AG09309 (cell line): ENCODE data around the gene BLM.

ENCODE experiments used
- DNase-seq: peaks from one replicate; pipeline ENCODE4 v3.0.0-alpha.2; 2010; ENCODE audit warnings: low read depth
- H3K4me3 ChIP-seq: 2 replicates; pipeline ENCODE4 v1.5.1; 2011; ENCODE audit warnings: mild to moderate bottlenecking, low read depth, low read length, moderate library complexity; ENCODE audit not compliant: control insufficient read depth
- TF ChIP-seq, protein P1 (sequence below): IDR thresholded peaks from 2 replicates; pipeline ENCODE4 v1.5.1; 2011; ENCODE audit warnings: mild to moderate bottlenecking, low read depth, low read length, inconsistent platforms; ENCODE audit not compliant: insufficient read depth, control insufficient read depth; ENCODE audit errors: missing control alignments

The BLM gene

DNA sequence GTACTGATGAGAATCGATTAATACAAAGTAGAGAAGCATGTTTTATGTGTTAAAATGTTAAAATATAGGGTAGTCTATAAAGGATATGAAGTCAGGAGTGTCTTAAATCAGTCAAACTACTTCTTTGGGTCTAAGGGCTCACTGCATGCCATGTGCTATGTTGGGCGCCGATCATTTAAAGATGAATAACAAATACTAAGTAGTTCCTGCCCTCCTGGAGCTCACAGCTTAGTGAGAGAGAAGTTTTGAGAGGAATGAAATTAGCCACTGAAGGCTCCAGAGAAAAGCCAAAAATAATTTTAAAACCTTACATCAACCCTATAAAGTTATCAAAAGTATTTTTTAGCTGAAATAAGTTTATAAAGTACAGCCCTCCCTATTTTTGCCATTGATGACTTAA lies 44.5 kb downstream of the BLM start:
- no peak for DNase-seq
- TF ChIP-seq, protein P1, sequence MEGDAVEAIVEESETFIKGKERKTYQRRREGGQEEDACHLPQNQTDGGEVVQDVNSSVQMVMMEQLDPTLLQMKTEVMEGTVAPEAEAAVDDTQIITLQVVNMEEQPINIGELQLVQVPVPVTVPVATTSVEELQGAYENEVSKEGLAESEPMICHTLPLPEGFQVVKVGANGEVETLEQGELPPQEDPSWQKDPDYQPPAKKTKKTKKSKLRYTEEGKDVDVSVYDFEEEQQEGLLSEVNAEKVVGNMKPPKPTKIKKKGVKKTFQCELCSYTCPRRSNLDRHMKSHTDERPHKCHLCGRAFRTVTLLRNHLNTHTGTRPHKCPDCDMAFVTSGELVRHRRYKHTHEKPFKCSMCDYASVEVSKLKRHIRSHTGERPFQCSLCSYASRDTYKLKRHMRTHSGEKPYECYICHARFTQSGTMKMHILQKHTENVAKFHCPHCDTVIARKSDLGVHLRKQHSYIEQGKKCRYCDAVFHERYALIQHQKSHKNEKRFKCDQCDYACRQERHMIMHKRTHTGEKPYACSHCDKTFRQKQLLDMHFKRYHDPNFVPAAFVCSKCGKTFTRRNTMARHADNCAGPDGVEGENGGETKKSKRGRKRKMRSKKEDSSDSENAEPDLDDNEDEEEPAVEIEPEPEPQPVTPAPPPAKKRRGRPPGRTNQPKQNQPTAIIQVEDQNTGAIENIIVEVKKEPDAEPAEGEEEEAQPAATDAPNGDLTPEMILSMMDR = no peak
- H3K4me3 ChIP-seq = no peak overlapping the region

DNA sequence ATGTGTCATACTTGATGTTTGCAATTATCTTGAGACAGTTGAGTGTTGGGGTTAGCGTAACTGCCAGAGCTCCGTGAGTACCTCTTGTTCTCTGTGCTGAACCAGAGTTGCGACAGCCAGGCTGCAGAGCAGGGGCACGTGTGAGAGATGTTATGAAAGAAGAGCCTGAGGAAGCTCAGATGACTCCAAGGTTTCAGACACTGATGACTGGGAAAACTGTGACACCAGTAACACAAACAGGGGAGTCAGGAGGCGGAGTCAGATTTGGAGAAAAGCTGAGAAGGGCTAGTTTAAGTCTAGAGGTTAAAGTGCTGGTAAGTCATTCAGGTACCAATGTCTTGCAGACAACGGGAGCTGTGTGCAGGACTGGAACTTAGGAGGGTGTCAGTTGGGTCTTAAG lies 45.0 kb downstream of the BLM start:
- H3K4me3 ChIP-seq = no peak overlapping the region
- TF ChIP-seq, protein P1 = no peak
- peak; percentile 37 for DNase-seq

DNA sequence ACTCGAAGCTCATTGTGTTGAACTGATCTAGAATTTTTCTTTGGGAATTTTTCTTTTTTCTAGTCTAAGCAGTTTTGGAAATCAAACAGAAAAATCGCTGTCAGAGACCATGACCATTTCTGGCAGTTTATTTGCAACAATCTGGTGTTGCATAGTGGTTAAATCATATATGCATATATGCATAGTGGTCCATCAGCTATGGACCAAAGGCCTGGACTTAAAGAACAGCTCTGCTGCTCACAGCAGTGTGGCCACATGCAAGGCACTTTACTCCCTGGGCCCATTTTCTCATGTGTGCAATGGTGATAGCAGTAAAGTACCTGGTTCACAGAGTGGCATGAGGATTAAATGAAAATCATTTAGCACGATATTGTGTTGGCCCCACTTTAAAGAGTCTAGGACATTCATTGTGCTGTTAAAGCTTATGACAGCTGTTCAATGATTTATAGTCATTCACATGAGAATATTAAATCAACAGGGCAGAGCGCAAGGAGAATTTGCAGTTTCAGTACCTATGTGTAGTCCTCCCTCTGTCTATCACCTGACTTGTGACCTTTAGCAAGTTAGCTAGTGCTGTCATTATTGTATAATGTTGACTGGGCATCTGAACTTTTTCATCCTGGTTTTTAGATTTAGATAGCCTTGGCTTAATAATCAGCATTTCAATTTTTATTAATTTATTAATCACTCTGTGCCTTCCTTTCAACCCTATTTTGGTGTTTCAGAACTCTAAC lies 46.4 kb downstream of the BLM start:
- no peak overlapping the region for H3K4me3 ChIP-seq
- TF ChIP-seq, protein P1 = no peak
- DNase-seq = no peak

DNA sequence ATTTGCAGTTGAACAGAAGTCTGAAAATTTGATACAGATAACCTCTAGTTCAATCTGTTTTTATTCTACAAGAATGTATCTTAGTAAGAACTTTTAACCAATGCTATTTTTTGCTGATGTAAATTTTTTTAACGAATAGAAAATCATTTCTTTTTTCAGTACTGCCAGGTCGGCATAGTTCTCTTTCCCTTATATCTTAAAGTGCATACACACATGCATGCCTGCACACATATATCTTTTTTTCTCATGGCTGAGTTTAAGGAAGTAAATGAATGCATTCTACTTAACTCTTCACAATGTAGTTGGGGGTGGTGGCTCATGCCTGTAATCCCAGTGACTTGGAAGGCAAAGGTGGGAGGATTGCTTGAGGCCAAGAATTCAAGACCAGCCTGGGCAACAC lies 48.4 kb downstream of the BLM start:
- no peak overlapping the region for H3K4me3 ChIP-seq
- no peak for DNase-seq
- TF ChIP-seq, protein P1 = no peak

DNA sequence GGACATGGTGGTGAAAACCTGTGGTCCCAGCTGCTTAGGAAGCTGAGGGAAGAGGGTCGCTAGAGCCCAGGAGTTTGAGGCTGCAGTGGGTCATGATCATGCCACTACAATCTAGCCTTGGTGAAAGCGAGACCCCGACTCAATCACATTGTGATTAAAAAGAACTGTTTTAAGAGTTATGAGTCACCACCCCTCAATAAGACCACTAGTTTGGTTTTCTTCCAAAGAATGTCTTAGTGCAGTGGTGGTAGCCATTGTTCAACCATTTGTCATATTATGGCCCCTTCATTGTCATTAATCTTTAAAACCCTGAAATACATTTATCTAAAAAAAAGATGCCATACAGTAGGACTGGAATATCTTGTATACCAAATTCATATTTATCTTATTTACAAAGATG lies 48.8 kb downstream of the BLM start:
- DNase-seq = no peak
- H3K4me3 ChIP-seq = no peak overlapping the region
- TF ChIP-seq, protein P1 = no peak

DNA sequence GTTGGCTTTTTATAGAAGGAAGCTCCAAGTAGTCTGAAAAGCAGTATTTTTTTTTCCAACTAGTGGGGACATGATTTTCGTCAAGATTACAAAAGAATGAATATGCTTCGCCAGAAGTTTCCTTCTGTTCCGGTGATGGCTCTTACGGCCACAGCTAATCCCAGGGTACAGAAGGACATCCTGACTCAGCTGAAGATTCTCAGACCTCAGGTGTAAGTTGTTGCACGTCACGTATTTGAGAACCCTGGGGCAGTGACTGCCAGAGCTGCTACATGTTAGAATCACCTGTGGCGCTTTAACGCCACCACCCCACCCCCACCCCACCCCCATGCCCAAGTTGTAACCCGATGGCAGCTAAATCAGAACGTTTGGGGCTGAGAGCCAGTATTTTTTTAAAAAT lies 52.2 kb downstream of the BLM start:
- no peak overlapping the region for H3K4me3 ChIP-seq
- no peak for DNase-seq
- TF ChIP-seq, protein P1 = no peak
